ENCODE measurements around the gene AKAP12. TPM values are rescaled to one million over a fixed set of nuclear protein-coding genes. Genes with fewer than 3 reads are reported as not detected.

AKAP12 gene
- total and polyA plus RNA-seq, 5 experiments from 2014 or later, result 0.02 TPM; not detected in 4

DNA sequence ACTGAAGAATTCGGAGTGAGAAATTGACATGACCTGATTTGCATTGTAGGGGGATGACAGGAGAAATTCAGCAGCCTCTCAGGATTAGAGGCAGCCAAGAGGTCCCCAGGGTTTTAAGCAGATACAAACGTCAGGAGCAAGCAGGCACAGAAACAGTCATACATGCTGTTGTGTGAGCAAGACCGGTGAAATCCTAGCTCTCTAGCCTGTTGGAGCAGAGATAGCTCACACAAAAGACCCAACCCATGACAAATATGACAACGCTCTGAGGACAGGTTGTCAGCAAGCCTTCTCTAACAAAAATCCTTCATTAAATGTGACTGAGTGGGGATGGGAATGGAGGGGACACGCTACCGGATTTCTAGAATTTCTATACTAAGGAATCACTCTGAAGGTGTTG is 23.0 kb upstream of the AKAP12 start:
- peaks cover 0 to 10% (median 0%) of the 10 kb centered on the region in 9 donors for H3K9me3 Mint-ChIP-seq
- DNase-seq, result no peak
- H3K27me3 Mint-ChIP-seq, result peaks cover 0 to 4% (median 0%) of the 10 kb centered on the region in 5 donors
- ATAC-seq, result no peak
- no peak overlapping the region for H3K4me3 Mint-ChIP-seq
- H3K4me1 Mint-ChIP-seq, result no peaks in the 10 kb centered on the region
- H3K36me3 Mint-ChIP-seq, result no peaks in the 10 kb centered on the region
- no peak overlapping the region for H3K27ac Mint-ChIP-seq
- POLR2A ChIA-PET, result interaction anchor here (0.7 kb wide), 1 partner anchor 317 kb away, joined by 4 read pairs; no protein-coding TSS in a partner anchor

DNA sequence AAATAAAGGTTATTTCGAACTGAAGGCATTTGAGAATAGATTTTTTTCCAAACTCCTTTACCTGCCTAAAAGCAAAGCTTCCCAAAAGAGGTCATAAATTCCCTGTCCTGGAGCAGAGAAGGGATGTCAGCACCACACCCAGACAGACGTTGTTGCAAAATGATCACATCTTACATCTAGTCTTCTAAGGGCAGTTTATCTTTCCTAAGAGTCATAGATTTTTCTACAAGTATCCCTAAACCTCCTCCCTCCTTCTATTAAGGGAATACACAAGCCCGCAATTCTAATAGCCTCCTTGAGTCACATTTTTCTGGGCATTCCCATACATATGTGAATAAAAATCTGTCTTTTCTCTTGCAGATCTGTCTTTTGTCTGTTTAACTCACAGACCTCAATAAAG is 20.6 kb upstream of the AKAP12 start:
- Mint-ChIP-seq H3K36me3 (no peaks in the 10 kb centered on the region), H3K4me3 (no peak overlapping the region), H3K4me1 (no peaks in the 10 kb centered on the region), H3K9me3 (no peaks in the 10 kb centered on the region), H3K27ac (no peak overlapping the region), H3K27me3 (peaks cover 0 to 2% (median 0%) of the 10 kb centered on the region in 5 donors)
- POLR2A ChIA-PET, result no interaction called here
- no peak for ATAC-seq
- DNase-seq, result no peak

DNA sequence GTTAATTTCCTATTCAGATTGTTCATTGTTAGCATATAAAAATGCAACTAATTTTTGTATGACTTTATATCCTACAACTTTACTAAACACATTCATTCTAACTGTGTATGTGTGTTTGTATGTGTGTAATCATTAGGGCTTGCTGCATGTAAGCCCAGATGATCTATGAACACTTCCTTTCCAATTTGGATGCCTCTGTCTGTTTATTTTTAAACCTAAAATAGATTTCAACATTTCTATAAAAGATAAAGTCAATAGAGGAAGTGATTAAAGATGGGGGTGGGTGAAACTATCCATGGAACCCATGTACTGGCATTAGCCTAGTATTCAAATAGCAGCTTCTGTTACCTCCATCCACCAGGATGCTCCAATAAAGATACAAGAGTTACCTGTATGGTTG is 15.7 kb upstream of the AKAP12 start:
- POLR2A ChIA-PET, result no interaction called here
- no peak overlapping the region for H3K27ac Mint-ChIP-seq
- H3K4me3 Mint-ChIP-seq, result no peak overlapping the region
- ATAC-seq (no peak), DNase-seq (no peak)
- no peaks in the 10 kb centered on the region for H3K36me3 Mint-ChIP-seq
- peaks cover 0 to 2% (median 2%) of the 10 kb centered on the region in 5 donors for H3K27me3 Mint-ChIP-seq
- H3K9me3 Mint-ChIP-seq, result no peaks in the 10 kb centered on the region
- no peaks in the 10 kb centered on the region for H3K4me1 Mint-ChIP-seq

DNA sequence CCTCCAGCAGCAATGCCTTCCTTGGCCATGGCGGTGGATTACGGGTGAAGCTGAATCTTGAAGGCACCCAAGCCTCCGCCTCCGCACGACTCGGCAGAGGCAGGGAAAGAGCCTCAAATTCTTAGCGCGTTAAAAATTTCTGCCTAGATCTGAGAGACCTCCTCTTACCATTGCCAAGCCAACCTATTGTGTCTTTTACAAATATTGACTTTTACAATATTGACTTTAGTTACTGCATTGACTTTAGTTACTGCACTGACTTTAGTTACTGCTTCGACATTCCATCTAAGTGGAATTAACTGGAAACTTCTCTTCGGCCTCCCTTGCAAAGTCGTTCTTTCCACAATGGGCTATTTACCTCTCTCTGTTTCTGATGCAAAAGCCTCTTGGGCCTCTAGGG is 13.8 kb upstream of the AKAP12 start:
- Mint-ChIP-seq H3K9me3 (no peaks in the 10 kb centered on the region), H3K27me3 (peaks cover 0 to 13% (median 5%) of the 10 kb centered on the region in 5 donors), H3K27ac (no peak overlapping the region), H3K4me1 (no peaks in the 10 kb centered on the region), H3K36me3 (no peaks in the 10 kb centered on the region), H3K4me3 (no peak overlapping the region)
- POLR2A ChIA-PET, result no interaction called here
- DNase-seq (no peak), ATAC-seq (no peak)

DNA sequence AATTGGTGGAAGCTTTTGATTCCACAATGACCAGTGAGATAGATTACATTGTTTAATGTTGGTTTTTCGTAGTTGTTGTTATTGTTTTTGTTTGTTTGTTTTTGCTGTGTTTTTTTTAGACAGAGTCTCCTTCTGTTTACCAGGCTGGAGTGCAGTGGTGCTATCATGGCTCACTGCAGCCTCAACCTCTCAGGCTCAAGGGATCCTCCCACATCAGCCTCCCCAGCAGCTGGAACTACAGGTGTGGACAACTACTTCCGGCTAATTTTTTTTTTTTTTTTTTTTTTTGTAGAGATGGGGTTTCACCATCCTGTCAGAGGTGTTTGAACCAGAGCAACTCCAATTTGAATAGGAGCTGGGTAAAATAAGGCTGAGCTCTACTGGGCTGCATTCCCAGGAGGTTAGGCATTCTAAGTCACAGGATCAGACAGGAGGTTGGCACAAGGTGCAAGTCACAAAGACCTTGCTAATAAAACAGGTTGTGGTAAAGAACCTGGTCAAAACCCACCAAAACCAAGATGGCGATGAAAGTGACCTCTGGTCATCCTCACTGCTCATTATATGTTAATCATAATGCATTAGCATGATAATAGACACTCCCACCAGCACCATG is 10.9 kb upstream of the AKAP12 start:
- Mint-ChIP-seq H3K27me3 (peaks cover 2 to 13% (median 5%) of the 10 kb centered on the region in 5 donors), H3K4me1 (no peaks in the 10 kb centered on the region), H3K4me3 (no peak overlapping the region), H3K27ac (no peak overlapping the region), H3K9me3 (no peaks in the 10 kb centered on the region), H3K36me3 (no peaks in the 10 kb centered on the region)
- POLR2A ChIA-PET, result no interaction called here
- DNase-seq (no peak), ATAC-seq (no peak)

DNA sequence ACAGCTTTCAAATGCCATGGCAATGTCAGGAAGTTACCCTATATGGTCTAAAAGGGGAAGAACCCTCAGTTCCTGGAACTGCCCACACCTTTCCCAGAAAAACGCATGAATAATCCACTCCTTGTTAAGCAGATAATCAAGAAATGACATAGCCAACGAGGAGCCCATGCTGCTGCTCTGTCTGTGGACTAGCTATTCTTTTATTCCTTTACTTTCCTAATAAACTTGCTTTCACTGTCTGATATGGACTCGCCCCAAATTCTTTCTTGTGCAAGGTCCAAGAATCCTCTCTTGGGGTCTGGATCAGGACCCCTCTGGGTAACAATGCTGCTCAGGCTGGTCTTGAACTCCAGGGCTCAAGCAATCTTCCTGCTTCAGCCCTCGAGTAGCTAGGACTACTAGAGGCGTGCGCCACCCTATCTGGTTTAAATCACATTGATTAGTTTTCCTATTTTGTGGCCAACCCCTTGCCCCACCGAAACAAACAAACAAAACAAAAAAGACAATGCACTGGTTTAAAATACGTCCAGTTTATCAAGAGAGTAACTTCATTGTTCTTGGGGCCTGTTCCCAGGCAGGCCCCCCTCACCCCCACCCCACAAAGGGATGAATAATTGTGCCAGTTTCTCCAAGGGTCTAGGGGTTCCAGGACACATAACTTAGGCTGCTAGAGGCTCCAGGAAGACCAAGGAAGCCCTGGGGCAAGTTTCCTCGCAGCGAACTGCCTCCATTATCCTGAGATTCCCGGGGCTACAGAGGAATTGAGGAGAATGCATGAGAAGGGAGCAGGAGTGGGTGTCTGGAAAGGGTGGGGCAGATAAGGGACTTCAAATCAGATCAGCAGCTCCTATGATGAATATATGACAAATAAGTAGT is 10.1 kb upstream of the AKAP12 start:
- DNase-seq, result no peak
- Mint-ChIP-seq H3K4me3 (no peak overlapping the region), H3K36me3 (no peaks in the 10 kb centered on the region), H3K4me1 (no peaks in the 10 kb centered on the region), H3K27me3 (peaks cover 2 to 13% (median 5%) of the 10 kb centered on the region in 5 donors), H3K9me3 (no peaks in the 10 kb centered on the region), H3K27ac (no peak overlapping the region)
- no peak for ATAC-seq
- POLR2A ChIA-PET, result no interaction called here

DNA sequence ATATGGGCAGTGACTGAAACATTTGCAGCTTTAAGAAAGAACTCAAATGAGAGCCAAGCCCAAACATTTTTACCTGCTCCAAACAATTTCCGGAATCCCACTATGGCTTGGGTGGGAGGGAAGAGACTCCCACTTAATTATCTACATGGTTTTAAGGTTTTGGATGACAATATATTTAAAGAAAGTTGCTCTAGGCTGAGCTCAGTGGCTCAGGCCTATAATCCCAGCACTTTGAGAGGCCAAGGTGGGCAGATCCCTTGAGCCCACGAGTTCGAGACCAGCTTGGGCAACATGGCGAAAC is 9.5 kb upstream of the AKAP12 start:
- DNase-seq, result no peak
- ATAC-seq, result no peak
- Mint-ChIP-seq H3K4me3 (no peak overlapping the region), H3K36me3 (no peaks in the 10 kb centered on the region), H3K27ac (peak overlapping the region in 1 of 10 donors; percentile 22), H3K9me3 (no peaks in the 10 kb centered on the region), H3K27me3 (peaks cover 2 to 13% (median 5%) of the 10 kb centered on the region in 5 donors), H3K4me1 (no peaks in the 10 kb centered on the region)
- POLR2A ChIA-PET, result no interaction called here

DNA sequence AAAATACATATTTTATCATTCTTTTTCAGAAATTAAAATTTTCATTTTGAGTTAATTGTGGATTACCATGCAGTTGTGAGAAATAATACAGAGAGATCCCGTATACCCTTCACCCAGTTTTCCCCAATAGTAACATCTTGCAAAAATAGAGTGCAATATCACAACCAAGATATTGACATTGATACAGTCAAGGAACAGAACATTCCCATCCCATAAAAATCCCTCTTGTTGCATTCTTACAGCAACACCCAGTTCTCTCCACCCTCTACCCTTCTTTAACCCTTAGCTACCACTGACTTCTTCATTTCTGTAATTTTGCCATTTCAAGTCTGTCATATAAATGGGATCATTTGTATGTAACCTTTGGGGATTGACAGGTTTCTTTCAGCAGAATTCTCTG is 6.9 kb upstream of the AKAP12 start:
- no peaks in the 10 kb centered on the region for H3K4me1 Mint-ChIP-seq
- H3K4me3 Mint-ChIP-seq, result no peak overlapping the region

DNA sequence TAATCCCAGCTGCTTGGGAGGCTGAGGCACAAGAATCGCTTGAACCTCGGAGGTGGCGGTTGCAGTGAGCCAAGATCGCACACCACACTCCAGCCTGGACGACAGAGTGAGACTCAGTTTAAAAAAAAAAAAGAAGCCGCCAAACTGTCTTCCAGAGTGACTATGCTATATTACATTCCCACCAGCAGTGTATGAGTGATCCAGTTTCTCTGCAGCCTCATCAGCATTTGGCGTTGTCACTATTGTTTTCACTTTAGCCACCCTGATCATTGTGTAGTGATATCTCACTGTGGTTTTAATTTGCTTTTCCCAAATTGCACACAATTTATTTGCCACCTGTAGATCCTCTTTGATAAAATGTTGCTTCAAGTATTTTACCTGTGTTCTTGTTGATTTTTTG is 6.0 kb upstream of the AKAP12 start:
- Mint-ChIP-seq H3K4me3 (no peak overlapping the region), H3K4me1 (no peaks in the 10 kb centered on the region), H3K27ac (no peak overlapping the region), H3K27me3 (peaks cover 10 to 41% (median 13%) of the 10 kb centered on the region in 5 donors), H3K9me3 (no peaks in the 10 kb centered on the region), H3K36me3 (no peaks in the 10 kb centered on the region)
- ATAC-seq, result no peak
- DNase-seq, result no peak
- POLR2A ChIA-PET, result no interaction called here

More for the DNA sequence above, 6.9 kb upstream of the AKAP12 start:
- peaks cover 7 to 33% (median 13%) of the 10 kb centered on the region in 5 donors for H3K27me3 Mint-ChIP-seq
- POLR2A ChIA-PET, result no interaction called here
- ATAC-seq (no peak), DNase-seq (no peak)
- H3K36me3 Mint-ChIP-seq, result no peaks in the 10 kb centered on the region
- no peak overlapping the region for H3K27ac Mint-ChIP-seq
- H3K9me3 Mint-ChIP-seq, result no peaks in the 10 kb centered on the region

DNA sequence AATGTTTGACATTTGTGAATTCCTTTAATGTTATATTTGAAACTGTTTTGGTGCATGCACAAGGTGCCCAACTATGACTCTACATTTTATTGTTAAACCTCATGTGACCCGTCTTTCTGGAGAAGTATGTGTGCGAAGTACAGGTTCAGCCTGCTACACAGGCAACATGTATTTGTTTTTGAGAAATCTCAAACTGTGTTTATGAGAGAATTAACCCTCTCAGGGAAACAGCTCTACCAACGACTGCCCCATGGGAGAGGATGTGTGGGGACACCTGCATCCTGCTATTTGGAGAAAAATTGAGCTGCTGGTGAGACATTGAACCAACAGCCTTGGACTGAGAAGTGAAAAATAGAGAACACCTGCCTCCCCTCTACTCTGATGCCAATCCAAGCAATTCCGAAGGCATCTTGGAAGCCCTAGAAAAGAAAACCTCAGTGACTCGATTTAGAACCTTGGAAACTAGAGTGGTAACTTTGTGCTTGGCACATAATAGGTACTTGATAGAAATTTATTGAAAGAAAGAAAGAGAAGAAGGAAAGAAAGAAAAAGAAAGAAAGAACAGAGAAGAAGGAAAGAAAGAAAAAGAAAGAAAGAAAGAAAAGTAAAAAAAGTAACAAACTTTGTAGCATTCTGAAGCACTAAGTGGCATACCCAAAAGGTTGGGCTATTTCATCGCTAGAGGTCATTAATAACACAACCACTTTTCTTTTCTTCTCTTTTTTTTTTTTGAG is 2.9 kb upstream of the AKAP12 start:
- Mint-ChIP-seq H3K36me3 (no peaks in the 10 kb centered on the region), H3K9me3 (no peaks in the 10 kb centered on the region), H3K4me3 (no peak overlapping the region), H3K4me1 (peaks cover 0 to 14% (median 7%) of the 10 kb centered on the region in 4 donors), H3K27me3 (peaks cover 18 to 48% (median 31%) of the 10 kb centered on the region in 5 donors), H3K27ac (peak overlapping the region in 1 of 10 donors; percentile 6)
- POLR2A ChIA-PET, result no interaction called here
- no peak for ATAC-seq
- no peak for DNase-seq

DNA sequence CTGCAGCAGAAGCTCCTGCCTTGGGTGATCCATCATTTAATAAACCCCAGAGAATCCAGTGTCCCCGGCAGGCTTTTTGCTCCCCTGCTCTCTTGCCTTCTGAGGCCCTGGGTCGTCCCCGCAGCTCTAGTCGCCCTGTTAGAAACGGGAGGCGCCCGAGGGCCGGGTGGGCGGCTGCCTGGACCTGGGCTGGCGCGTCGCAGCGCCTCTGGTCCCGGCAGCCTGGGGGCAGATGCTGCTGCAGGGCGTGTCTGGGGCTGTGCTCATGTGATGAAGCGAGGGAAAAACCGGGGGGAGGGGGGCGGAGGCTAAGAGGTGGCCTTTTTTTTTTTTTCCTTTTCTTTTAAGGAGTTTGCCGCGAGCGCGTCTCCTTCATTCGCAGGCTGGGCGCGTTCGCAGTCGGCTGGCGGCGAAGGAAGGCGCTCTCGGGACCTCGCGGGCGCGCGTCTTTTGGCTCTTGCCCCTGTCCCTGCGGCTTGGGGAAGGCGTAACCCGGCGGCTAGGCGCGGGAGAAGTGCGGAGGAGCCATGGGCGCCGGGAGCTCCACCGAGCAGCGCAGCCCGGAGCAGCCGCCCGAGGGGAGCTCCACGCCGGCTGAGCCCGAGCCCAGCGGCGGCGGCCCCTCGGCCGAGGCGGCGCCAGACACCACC is 394 bp downstream of the AKAP12 start:
- POLR2A ChIA-PET, result no interaction called here
- Mint-ChIP-seq H3K27ac (peak overlapping the region in 1 of 10 donors; percentile 44), H3K4me1 (peaks cover 0 to 14% (median 7%) of the 10 kb centered on the region in 4 donors), H3K27me3 (peaks cover 37 to 80% (median 53%) of the 10 kb centered on the region in 5 donors), H3K9me3 (no peaks in the 10 kb centered on the region), H3K4me3 (peak overlapping the region in 9 of 10 donors; percentile 43 to 79 (median 65)), H3K36me3 (no peaks in the 10 kb centered on the region)
- DNase-seq, result no peak
- no peak for ATAC-seq

DNA sequence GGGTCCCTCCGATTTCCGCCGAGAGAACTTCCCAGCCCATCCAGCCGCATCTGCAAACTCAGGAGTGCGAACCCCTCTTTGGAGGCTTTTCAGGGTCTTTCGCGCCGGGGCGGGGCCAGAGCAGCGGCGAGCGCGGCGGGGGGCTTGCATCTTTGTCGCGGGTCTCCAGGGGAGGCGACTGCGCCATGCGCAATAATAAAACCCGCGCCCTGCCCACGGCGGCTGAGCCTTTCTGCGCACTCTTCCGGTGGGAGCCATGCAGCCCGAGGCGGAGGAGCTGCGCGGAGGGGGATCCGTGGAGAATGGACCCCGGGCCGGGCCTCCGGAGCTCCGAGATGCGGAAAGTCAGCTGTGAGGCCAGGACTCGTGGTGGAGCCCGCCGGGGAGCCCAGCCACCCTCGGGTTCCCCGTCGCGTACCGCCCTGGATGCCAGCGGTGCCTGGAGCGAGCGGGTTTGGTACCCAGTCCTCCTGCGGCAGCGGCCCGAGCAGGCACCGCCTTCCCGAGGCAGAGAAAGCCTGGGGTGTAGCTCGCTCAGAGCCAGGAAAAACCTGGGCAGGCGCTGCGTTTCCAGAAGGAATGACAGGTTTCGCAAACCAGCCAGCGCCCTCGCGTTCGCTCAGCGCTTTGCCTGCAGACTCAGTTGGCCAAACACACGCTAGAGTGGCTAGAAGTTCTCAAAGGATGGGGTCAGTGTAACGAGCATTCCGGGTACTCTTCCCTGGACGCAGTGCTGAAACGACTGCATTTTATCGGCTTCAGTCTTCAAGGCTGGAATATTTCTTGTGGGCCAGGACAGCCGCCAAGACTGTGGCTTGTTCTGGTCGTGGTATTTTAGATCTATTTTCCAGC is 1.2 kb downstream of the AKAP12 start:
- H3K27me3 Mint-ChIP-seq, result peaks cover 37 to 77% (median 51%) of the 10 kb centered on the region in 5 donors
- peak overlapping the region in 8 of 10 donors; percentile 33 to 73 (median 53) for H3K4me3 Mint-ChIP-seq
- H3K9me3 Mint-ChIP-seq, result no peaks in the 10 kb centered on the region
- ATAC-seq, result no peak
- H3K4me1 Mint-ChIP-seq, result peaks cover 0 to 14% (median 7%) of the 10 kb centered on the region in 4 donors
- H3K36me3 Mint-ChIP-seq, result no peaks in the 10 kb centered on the region
- POLR2A ChIA-PET, result no interaction called here
- peak overlapping the region in 1 of 10 donors; percentile 24 for H3K27ac Mint-ChIP-seq
- no peak for DNase-seq

All from naive thymus-derived CD8-positive, alpha-beta T cell (primary cell).